ENCODE measurements around the gene ALDH1A2.
"Not testable (repeated sequence)": the region's sequence is repeated elsewhere in the genome, so short reads cannot be mapped to it uniquely, and the experiment has no call there.

ALDH1A2 gene

DNA sequence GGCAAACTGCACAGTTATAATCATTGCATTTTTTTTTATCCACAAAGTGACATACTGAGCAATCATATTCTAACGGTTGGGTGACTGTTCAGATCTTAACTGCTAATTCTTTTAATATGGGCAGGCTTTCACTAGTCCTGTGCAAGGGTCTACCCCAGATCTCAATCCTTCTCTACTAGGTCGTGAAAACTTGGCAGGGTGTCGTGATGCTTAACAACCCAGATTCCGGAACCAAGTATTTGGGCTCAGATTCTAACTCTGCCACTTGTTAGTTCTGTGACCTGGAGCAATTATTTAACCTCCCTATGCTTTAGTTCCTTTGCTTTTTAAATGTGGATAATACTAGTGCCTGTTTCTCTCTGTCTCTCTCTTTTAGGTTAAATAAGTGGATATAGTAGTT lies 16.4 kb upstream of the ALDH1A2 start:
- TF ChIP-seq, protein P1, sequence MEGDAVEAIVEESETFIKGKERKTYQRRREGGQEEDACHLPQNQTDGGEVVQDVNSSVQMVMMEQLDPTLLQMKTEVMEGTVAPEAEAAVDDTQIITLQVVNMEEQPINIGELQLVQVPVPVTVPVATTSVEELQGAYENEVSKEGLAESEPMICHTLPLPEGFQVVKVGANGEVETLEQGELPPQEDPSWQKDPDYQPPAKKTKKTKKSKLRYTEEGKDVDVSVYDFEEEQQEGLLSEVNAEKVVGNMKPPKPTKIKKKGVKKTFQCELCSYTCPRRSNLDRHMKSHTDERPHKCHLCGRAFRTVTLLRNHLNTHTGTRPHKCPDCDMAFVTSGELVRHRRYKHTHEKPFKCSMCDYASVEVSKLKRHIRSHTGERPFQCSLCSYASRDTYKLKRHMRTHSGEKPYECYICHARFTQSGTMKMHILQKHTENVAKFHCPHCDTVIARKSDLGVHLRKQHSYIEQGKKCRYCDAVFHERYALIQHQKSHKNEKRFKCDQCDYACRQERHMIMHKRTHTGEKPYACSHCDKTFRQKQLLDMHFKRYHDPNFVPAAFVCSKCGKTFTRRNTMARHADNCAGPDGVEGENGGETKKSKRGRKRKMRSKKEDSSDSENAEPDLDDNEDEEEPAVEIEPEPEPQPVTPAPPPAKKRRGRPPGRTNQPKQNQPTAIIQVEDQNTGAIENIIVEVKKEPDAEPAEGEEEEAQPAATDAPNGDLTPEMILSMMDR (IDR thresholded peaks at IDR 0.05; ENCODE audit: low read depth, low read length, missing control alignments), result no peak
- DNase-seq (ENCODE audit: extremely low read depth, low read depth), result no peak
- no peak overlapping the region for H3K4me3 ChIP-seq (replicated peaks; ENCODE audit: low read depth, low read length)

DNA sequence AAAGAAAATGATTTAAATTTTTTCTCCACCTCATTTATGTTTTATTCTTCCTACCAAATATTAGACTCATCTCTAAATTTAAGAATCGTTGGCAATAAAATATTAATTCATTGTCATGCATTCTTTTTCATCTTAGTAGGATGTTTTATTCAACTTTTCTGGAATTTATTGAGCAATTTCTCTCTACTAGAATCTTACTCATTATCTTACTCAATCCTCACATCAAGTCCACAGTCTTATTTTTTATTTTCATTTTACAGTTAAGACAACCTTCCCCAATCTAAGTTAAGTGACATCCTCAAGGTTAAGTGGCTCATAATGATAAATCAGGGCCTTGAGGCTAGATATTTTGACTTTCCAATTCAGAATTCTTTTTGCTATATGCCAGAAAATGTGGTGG lies 15.9 kb upstream of the ALDH1A2 start:
- TF ChIP-seq, protein P1 (IDR thresholded peaks at IDR 0.05; ENCODE audit: low read depth, low read length, missing control alignments), result no peak
- no peak for DNase-seq (ENCODE audit: extremely low read depth, low read depth)
- no peak overlapping the region for H3K4me3 ChIP-seq (replicated peaks; ENCODE audit: low read depth, low read length)

DNA sequence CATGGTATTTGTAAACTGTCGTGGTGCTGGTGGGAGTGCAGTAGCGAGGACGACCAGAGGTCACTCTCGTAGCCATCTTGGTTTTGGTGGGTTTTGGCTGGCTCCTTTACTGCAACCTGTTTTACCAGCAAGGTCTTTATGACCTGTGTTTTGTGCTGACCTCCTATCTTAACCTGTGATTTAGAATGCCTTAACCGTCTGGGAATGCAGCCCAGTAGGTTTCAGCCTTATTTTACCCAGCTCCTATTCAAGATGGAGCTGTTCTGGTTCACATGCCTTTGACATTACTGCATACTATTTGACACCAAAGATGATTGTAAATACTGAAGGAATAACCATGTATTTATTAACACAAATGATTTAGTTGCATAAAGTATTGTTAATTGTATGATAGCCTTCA lies 15.4 kb upstream of the ALDH1A2 start:
- not testable (repeated sequence) for DNase-seq (ENCODE audit: extremely low read depth, low read depth); H3K4me3 ChIP-seq (replicated peaks; ENCODE audit: low read depth, low read length)

DNA sequence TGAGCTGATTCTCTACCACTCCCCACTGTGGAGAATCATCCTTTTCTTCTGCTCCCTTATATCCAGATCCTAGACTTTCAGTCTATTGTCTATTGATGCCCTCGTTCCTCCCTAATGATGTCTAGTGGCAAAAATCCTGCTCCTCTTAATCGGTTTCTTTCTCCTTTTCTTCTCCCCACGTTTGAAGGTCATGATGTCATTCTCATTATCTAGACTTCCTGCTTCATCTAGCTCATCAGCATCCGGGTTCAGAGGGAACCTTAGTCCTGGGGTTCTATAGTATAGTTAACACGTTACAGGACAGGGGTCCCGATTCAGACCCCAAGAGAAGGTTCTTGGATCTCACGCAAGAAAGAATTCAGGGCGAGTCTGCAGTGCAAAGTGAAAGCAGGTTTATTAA lies 14.9 kb upstream of the ALDH1A2 start:
- TF ChIP-seq, protein P1 (IDR thresholded peaks at IDR 0.05; ENCODE audit: low read depth, low read length, missing control alignments), result no peak
- no peak overlapping the region for H3K4me3 ChIP-seq (replicated peaks; ENCODE audit: low read depth, low read length)
- no peak for DNase-seq (ENCODE audit: extremely low read depth, low read depth)

DNA sequence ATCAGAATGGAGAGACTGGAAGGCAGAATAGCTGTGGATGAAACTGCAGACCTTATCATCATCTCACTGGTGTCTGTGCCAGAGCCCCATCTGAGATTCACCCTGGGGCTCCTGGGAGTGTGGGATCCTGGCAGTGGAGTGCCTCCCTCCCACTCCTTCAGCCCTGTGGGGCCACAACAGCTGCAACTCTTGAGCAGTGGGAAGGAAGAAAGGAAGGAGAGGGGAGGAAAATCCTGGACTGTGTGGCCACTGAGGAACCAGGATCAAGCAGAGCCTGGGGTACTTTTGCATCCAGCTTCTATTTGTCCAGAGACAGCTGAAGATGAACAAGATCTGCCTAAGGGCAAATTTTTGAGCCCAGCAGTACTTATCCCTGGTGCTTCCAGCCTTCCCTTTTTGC lies 13.1 kb upstream of the ALDH1A2 start:
- TF ChIP-seq, protein P1 (IDR thresholded peaks at IDR 0.05; ENCODE audit: low read depth, low read length, missing control alignments), result no peak
- DNase-seq (ENCODE audit: extremely low read depth, low read depth), result no peak
- no peak overlapping the region for H3K4me3 ChIP-seq (replicated peaks; ENCODE audit: low read depth, low read length)

DNA sequence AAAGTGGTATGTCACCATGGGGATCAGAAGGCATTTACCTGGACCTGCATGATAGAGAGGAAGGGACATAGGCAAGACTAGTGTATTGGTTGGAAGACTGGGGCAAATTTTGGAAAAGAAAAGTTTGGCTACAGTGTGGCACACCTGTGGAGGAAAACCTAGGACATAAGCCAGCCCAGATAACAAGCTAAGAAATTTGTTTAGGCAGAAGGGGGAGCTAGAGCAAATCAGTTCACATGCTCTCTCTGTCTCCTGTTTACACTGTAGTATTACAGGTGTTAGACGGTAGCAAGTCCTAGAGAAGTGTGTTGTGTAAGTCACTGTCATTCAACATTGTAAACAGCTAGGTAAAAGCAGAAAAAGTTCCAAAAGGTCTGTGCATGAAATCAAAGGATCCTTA lies 11.9 kb upstream of the ALDH1A2 start:
- no peak for DNase-seq (ENCODE audit: extremely low read depth, low read depth)
- TF ChIP-seq, protein P1 (IDR thresholded peaks at IDR 0.05; ENCODE audit: low read depth, low read length, missing control alignments), result no peak
- H3K4me3 ChIP-seq (replicated peaks; ENCODE audit: low read depth, low read length), result no peak overlapping the region

DNA sequence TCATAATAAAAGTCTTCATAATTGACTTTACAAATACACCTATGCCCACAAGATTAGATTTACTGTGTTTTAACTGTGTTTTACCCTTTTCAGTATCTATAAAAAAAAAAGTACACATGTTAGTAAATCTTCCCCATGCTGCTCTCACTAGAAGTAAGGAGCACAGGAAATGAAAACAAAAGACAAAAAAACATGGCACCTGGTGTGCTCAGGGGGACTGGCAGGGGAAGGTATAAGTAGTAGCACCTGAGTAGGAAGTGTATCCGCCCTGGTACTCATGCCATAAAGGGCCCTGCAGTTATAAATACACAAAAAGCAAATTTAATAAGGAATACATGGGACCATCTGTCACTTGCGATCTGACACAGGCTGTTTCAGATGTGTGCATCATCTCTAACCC lies 8.9 kb upstream of the ALDH1A2 start:
- DNase-seq (ENCODE audit: extremely low read depth, low read depth), result no peak
- H3K4me3 ChIP-seq (replicated peaks; ENCODE audit: low read depth, low read length), result no peak overlapping the region
- TF ChIP-seq, protein P1 (IDR thresholded peaks at IDR 0.05; ENCODE audit: low read depth, low read length, missing control alignments), result no peak
